OCI-LY7 (cell line): ENCODE data around the gene LRRK1. TPM values are rescaled to one million over a fixed set of nuclear protein-coding genes. Genes with fewer than 3 reads are reported as not detected.

Source experiments
- BruUV-seq: library from RNA; stranded (reverse); fragments of 400-500 nt; replicated peaks from 2 replicates; lab custom pipeline; 2021; lab: Mats Ljungman, UMichigan
- CTCF ChIA-PET: fragments of 300-600 bp; sonication (Branson Sonifier 250); formaldehyde crosslinking; loops from one replicate; lab custom pipeline; 2022; ENCODE audit warnings: antibody characterized with exemption; ENCODE audit not compliant: unreplicated experiment; lab: Charles Lee
- POLR2A ChIA-PET: fragments of 300-600 bp; sonication (Branson Sonifier 250); formaldehyde crosslinking; loops from one replicate; lab custom pipeline; 2022; ENCODE audit warnings: antibody characterized with exemption; lab: Charles Lee
- DNase-seq: peaks from one replicate; pipeline ENCODE4 v3.0.0-alpha.2; 2015; ENCODE audit warnings: low spot score
- H2AFZ ChIP-seq: fragments of 200-600 bp; sonication (generic), shearing (Covaris generic); 2 replicates; pipeline ENCODE4 v1.6.1; 2014; ENCODE audit warnings: mild to moderate bottlenecking, antibody characterized with exemption, low read length, moderate library complexity
- H3K27ac ChIP-seq: fragments of 200-600 bp; sonication (generic); 2 replicates; pipeline ENCODE4 v1.5.1; 2014; ENCODE audit warnings: mixed run types, low read depth, mild to moderate bottlenecking, moderate library complexity, low read length, inconsistent platforms; ENCODE audit not compliant: poor library complexity, severe bottlenecking
- H3K36me3 ChIP-seq: fragments of 200-600 bp; sonication (generic); 2 replicates; pipeline ENCODE4 v1.6.1; 2014; ENCODE audit warnings: mild to moderate bottlenecking, antibody characterized with exemption, low read length, moderate library complexity, mixed read lengths; ENCODE audit not compliant: insufficient read depth
- H3K4me1 ChIP-seq: fragments of 200-600 bp; sonication (generic); 2 replicates; pipeline ENCODE4 v1.5.1; 2014; ENCODE audit warnings: mild to moderate bottlenecking, low read length; ENCODE audit not compliant: insufficient read depth, poor library complexity, severe bottlenecking
- H3K4me2 ChIP-seq: fragments of 200-600 bp; sonication (generic); 2 replicates; pipeline ENCODE4 v1.6.1; 2014; ENCODE audit warnings: mild to moderate bottlenecking, low read length
- H3K4me3 ChIP-seq: fragments of 200-600 bp; sonication (generic); 2 replicates; pipeline ENCODE4 v1.5.1; 2014; ENCODE audit warnings: mild to moderate bottlenecking, low read depth, low read length; ENCODE audit not compliant: poor library complexity, severe bottlenecking
- H3K79me2 ChIP-seq: fragments of 200-600 bp; sonication (generic); 2 replicates; pipeline ENCODE4 v1.6.1; 2016; ENCODE audit warnings: low read depth, mild to moderate bottlenecking, low read length, moderate library complexity, mixed read lengths; ENCODE audit not compliant: insufficient read depth
- H3K9me2 ChIP-seq: fragments of 200-600 bp; sonication (generic); 2 replicates; pipeline ENCODE4 v1.6.1; 2016; ENCODE audit warnings: mild to moderate bottlenecking, low read length, mixed read lengths; ENCODE audit not compliant: insufficient read depth
- H3K9me3 ChIP-seq: fragments of 200-600 bp; sonication (generic); 2 replicates; pipeline ENCODE4 v1.6.1; 2014; ENCODE audit warnings: mild to moderate bottlenecking, mixed run types, low read length, mixed read lengths
- H4K20me1 ChIP-seq: fragments of 200-600 bp; sonication (generic); 2 replicates; pipeline ENCODE4 v1.6.1; 2014; ENCODE audit warnings: mild to moderate bottlenecking, antibody characterized with exemption, low read length, moderate library complexity, mixed read lengths; ENCODE audit not compliant: insufficient read depth
- CTCF ChIP-seq: fragments of 200-600 bp; sonication (generic); conservative IDR thresholded peaks from 2 replicates; pipeline ENCODE4 v1.5.1; 2014; ENCODE audit warnings: mild to moderate bottlenecking, antibody characterized with exemption, low read length, moderate library complexity, mixed read lengths
- EZH2phosphoT487 ChIP-seq: fragments of 200-600 bp; sonication (generic); IDR thresholded peaks from 2 replicates; pipeline ENCODE4 v1.6.1; 2018; ENCODE audit warnings: low read depth, borderline replicate concordance, mild to moderate bottlenecking, mixed run types, antibody characterized with exemption, low read length, moderate library complexity, mixed read lengths
- intact Hi-C: fragments of 100-400 bp; cut with micrococcal nuclease; formaldehyde crosslinking; loops from one replicate; pipeline ENCODE4 v1.10.0; 2022; ENCODE audit not compliant: unreplicated experiment
- total RNA-seq, 2 experiments: library from RNA; depleted of rRNA in 1 of 2; stranded (reverse); fragments of >200 nt in 1 of 2; shearing (Covaris generic) in 1 of 2; gene quantifications; 2 replicates each; pipeline ENCODE4 v1.2.3, GENCODE V29; 2014 to 2022

Gene LRRK1
- total RNA-seq, 2 experiments from 2014 or later, result 92.3 to 233 TPM

- TF ChIP-seq EZH2phosphoT487 (no peak), CTCF (no peak)
- no TSS peak for BruUV-seq
- ChIA-PET POLR2A (interaction anchor here (0.9 kb wide), 1 partner anchor 366 kb away, joined by 4 read pairs; no protein-coding TSS in a partner anchor), CTCF (no interaction called here)
- Histone ChIP-seq H4K20me1 (no peaks in the 10 kb centered on the region), H3K4me1 (no peaks in the 10 kb centered on the region), H3K27ac (no peak overlapping the region), H3K36me3 (no peaks in the 10 kb centered on the region), H3K9me2 (no peaks in the 10 kb centered on the region), H3K9me3 (no peaks in the 10 kb centered on the region), H3K79me2 (no peaks in the 10 kb centered on the region), H2AFZ (no peak overlapping the region), H3K4me3 (no peak overlapping the region), H3K4me2 (no peak overlapping the region)
- no peak for DNase-seq
- intact Hi-C loops, result no loop called here
These were observed 168.1 kb downstream of the LRRK1 start for GRCh38 chr15:101087172-101087769.

GRCh38 chr15:101088271-101088670 lies 169.1 kb downstream of the LRRK1 start:
- H3K4me1 ChIP-seq, result no peaks in the 10 kb centered on the region
- H3K36me3 ChIP-seq, result no peaks in the 10 kb centered on the region
- H3K4me2 ChIP-seq, result no peak overlapping the region
- no TSS peak for BruUV-seq
- CTCF ChIA-PET, result interaction anchor here (0.6 kb wide), 1 partner anchor 73 kb away, joined by 3 read pairs; no protein-coding TSS in a partner anchor
- no peaks in the 10 kb centered on the region for H3K79me2 ChIP-seq
- H3K4me3 ChIP-seq, result no peak overlapping the region
- no peak overlapping the region for H3K27ac ChIP-seq
- H3K9me2 ChIP-seq, result no peaks in the 10 kb centered on the region
- POLR2A ChIA-PET, result no interaction called here
- H3K9me3 ChIP-seq, result no peaks in the 10 kb centered on the region
- no peak for TF ChIP-seq CTCF
- no peak for TF ChIP-seq EZH2phosphoT487
- no peak overlapping the region for H2AFZ ChIP-seq
- H4K20me1 ChIP-seq, result no peaks in the 10 kb centered on the region
- intact Hi-C loops, result loop anchor here (1.0 kb wide), 1 partner anchor 170 kb away; no protein-coding TSS in a partner anchor
- DNase-seq, result no peak
